GM21529 (cell line): ENCODE measurements around the gene PCDHGA6.
"Not testable (repeated sequence)": the region's sequence is repeated elsewhere in the genome, so short reads cannot be mapped to it uniquely, and the experiment has no call there.

ENCODE experiments used
- ATAC-seq: cut with Tn5 transposase; IDR thresholded peaks from one replicate; pipeline ENCODE4 v1.9.1; 2021; ENCODE audit not compliant: unreplicated experiment

The PCDHGA6 gene

GRCh38 chr5:141392429-141393198, 18.9 kb downstream of the PCDHGA6 start, which contains the start of gene PCDHGA8:
Gene PCDHGA8 (plus strand): TSS chr5:141392633. CDS start chr5:141392814, 181 bp downstream.
- ATAC-seq = no peak

GRCh38 chr5:141393267-141393666, 19.6 kb downstream of the PCDHGA6 start:
- no peak for ATAC-seq

- not testable (repeated sequence) for ATAC-seq
Measured at GRCh38 chr5:141394401-141395187, 20.9 kb downstream of the PCDHGA6 start.

GRCh38 chr5:141397756-141398551, 24.3 kb downstream of the PCDHGA6 start, which contains the start of gene PCDHGB5:
Gene PCDHGB5 (plus strand): TSS chr5:141397947. CDS start chr5:141398128, 181 bp downstream.
- peak; percentile 94 for ATAC-seq

GRCh38 chr5:141398608-141399007, 24.9 kb downstream of the PCDHGA6 start:
- no peak for ATAC-seq

GRCh38 chr5:141399555-141400258, 26.0 kb downstream of the PCDHGA6 start:
- ATAC-seq = no peak

GRCh38 chr5:141402553-141403243, 29.0 kb downstream of the PCDHGA6 start, which contains the start of gene PCDHGA9:
Gene PCDHGA9 (plus strand): TSS chr5:141402778. CDS start chr5:141402953, 175 bp downstream.
- ATAC-seq = no peak

GRCh38 chr5:141403387-141403786, 29.7 kb downstream of the PCDHGA6 start:
- ATAC-seq = no peak

- peak; percentile 75 for ATAC-seq
Measured at GRCh38 chr5:141407790-141408505, 34.3 kb downstream of the PCDHGA6 start, which contains the start of gene PCDHGB6. Gene PCDHGB6 (plus strand): TSS chr5:141408021. CDS start chr5:141408203, 182 bp downstream.

GRCh38 chr5:141409598-141410306, 36.1 kb downstream of the PCDHGA6 start:
- no peak for ATAC-seq

GRCh38 chr5:141411575-141411974, 37.9 kb downstream of the PCDHGA6 start:
- ATAC-seq = no peak

GRCh38 chr5:141412854-141413539, 39.3 kb downstream of the PCDHGA6 start, which contains the start of gene PCDHGA10:
Gene PCDHGA10 (plus strand): TSS chr5:141412987. CDS start chr5:141413176, 189 bp downstream.
- peak; percentile 68 for ATAC-seq

- no peak for ATAC-seq
Measured at GRCh38 chr5:141413540-141414069, 39.9 kb downstream of the PCDHGA6 start.

- not testable (repeated sequence) for ATAC-seq
Measured at GRCh38 chr5:141414548-141415274, 41.0 kb downstream of the PCDHGA6 start.

GRCh38 chr5:141415275-141415618, 41.6 kb downstream of the PCDHGA6 start:
- not testable (repeated sequence) for ATAC-seq

GRCh38 chr5:141417494-141418172, 43.9 kb downstream of the PCDHGA6 start, which contains the start of gene PCDHGB7:
Gene PCDHGB7 (plus strand): TSS chr5:141417677. CDS start chr5:141417860, 183 bp downstream.
- peak; percentile 73 for ATAC-seq
